Gastroesophageal sphincter (tissue), 3 donors: ENCODE measurements around the gene PANK4.

ENCODE experiments used
- CTCF ChIP-seq, 4 experiments: fragments of 200-600 bp in 2 of 4; fragments of 450-650 bp in 2 of 4; sonication (generic) in 1 of 4; IDR thresholded peaks; one replicate each; pipeline ENCODE4 v1.5.1; 2017 to 2019; ENCODE audit warnings: antibody characterized with exemption in 4 of 4, mild to moderate bottlenecking in 2 of 4, moderate library complexity in 2 of 4
- POLR2A ChIP-seq, 2 donors: fragments of 450-650 bp; IDR thresholded peaks; one replicate each; pipeline ENCODE4 v1.6.1; 2017; ENCODE audit warnings: antibody characterized with exemption in 2 of 2, mild to moderate bottlenecking in 2 of 2, moderate library complexity in 1 of 2
- POLR2AphosphoS5 ChIP-seq: sonication (generic); formaldehyde crosslinking; IDR thresholded peaks from one replicate; pipeline ENCODE4 v1.6.1; 2017; ENCODE audit warnings: antibody characterized with exemption

- TF ChIP-seq POLR2A (IDR thresholded peaks at IDR 0.05) (no peak), CTCF (IDR thresholded peaks at IDR 0.05) (no peak), POLR2AphosphoS5 (no peak)
Measured at GRCh38 chr1:2486041-2486440, 40.4 kb downstream of the PANK4 start.
